HG03558 (cell line): ENCODE measurements around the gene MAP3K20.
"Not testable (repeated sequence)": the region's sequence is repeated elsewhere in the genome, so short reads cannot be mapped to it uniquely, and the experiment has no call there.

Experiments used
- ATAC-seq: cut with Tn5 transposase; IDR thresholded peaks from one replicate; pipeline ENCODE4 v1.9.1; 2021; ENCODE audit warnings: moderate number of reproducible peaks; ENCODE audit not compliant: unreplicated experiment; ENCODE audit errors: extremely low read depth

MAP3K20 gene

GRCh38 chr2:173079973-173080860 lies 4.6 kb downstream of the MAP3K20 start:
- no peak for ATAC-seq

- no peak for ATAC-seq
These were observed 11.0 kb downstream of the MAP3K20 start for GRCh38 chr2:173086518-173087213.

- no peak for ATAC-seq
These were observed 11.6 kb downstream of the MAP3K20 start for GRCh38 chr2:173087214-173087581.

GRCh38 chr2:173087793-173088496 lies 12.3 kb downstream of the MAP3K20 start:
- ATAC-seq: no peak

- no peak for ATAC-seq
These were observed 14.7 kb downstream of the MAP3K20 start for GRCh38 chr2:173090276-173090877.

GRCh38 chr2:173090973-173091660 lies 15.5 kb downstream of the MAP3K20 start:
- ATAC-seq: no peak

- ATAC-seq: no peak
These were observed 16.3 kb downstream of the MAP3K20 start for GRCh38 chr2:173091910-173092309.

- ATAC-seq: no peak
These were observed 17.3 kb downstream of the MAP3K20 start for GRCh38 chr2:173092844-173093402.

- not testable (repeated sequence) for ATAC-seq
These were observed 18.0 kb downstream of the MAP3K20 start for GRCh38 chr2:173093617-173094016.

- ATAC-seq: no peak
These were observed 19.1 kb downstream of the MAP3K20 start for GRCh38 chr2:173094731-173095130.

GRCh38 chr2:173095356-173095755 lies 19.7 kb downstream of the MAP3K20 start:
- no peak for ATAC-seq

- ATAC-seq: no peak
These were observed 23.6 kb downstream of the MAP3K20 start for GRCh38 chr2:173099271-173099670.

GRCh38 chr2:173099804-173100203 lies 24.2 kb downstream of the MAP3K20 start:
- no peak for ATAC-seq

- peak; percentile 67 for ATAC-seq
These were observed 26.0 kb downstream of the MAP3K20 start for GRCh38 chr2:173101687-173102086.

- no peak for ATAC-seq
These were observed 28.5 kb downstream of the MAP3K20 start for GRCh38 chr2:173104156-173104555.

GRCh38 chr2:173106959-173107628 lies 31.4 kb downstream of the MAP3K20 start:
- no peak for ATAC-seq

- ATAC-seq: no peak
These were observed 32.0 kb downstream of the MAP3K20 start for GRCh38 chr2:173107629-173108022.

GRCh38 chr2:173109253-173110188 lies 33.9 kb downstream of the MAP3K20 start:
- no peak for ATAC-seq
